ENCODE results near the gene EPB41L1. TPM values are rescaled to one million over a fixed set of nuclear protein-coding genes. Genes with fewer than 3 reads are reported as not detected.

EPB41L1 gene
- polyA plus RNA-seq, 3 donors, result 0.05 TPM; not detected in 2

GRCh38 chr20:36274181-36274841, 119.8 kb downstream of the EPB41L1 start:
- H3K4me1 ChIP-seq (ENCODE audit: control insufficient read depth in 1 of 2, insufficient read depth in 2 of 2, low read length in 2 of 2), result no peaks in the 10 kb centered on the region
- H3K27ac ChIP-seq (ENCODE audit: low read depth in 1 of 2, low read length in 2 of 2), result no peak overlapping the region
- 67% methylated on average over 15 of the region's 20 CpGs for WGBS (ENCODE audit: insufficient coverage)
- H3K9me3 ChIP-seq (replicated peaks in 1 of 2; ENCODE audit: control insufficient read depth in 1 of 2, insufficient read depth in 1 of 2, low read length in 2 of 2), result no peaks in the 10 kb centered on the region
- no peaks in the 10 kb centered on the region for H3K79me2 ChIP-seq (ENCODE audit: insufficient read depth, low read length)
- no peaks in the 10 kb centered on the region for H3K4me1 Mint-ChIP-seq
- H3K27me3 ChIP-seq (ENCODE audit: control insufficient read depth in 2 of 2, insufficient read depth in 2 of 2, low read length in 2 of 2), result no peaks in the 10 kb centered on the region
- H3K27ac Mint-ChIP-seq, result no peak overlapping the region
- H3K4me2 ChIP-seq (replicated peaks; ENCODE audit: extremely low read depth, low read length, poor library complexity, severe bottlenecking), result no peak overlapping the region
- H3K27me3 Mint-ChIP-seq (ENCODE audit: low read depth in 3 of 3), result peaks cover 2 to 16% (median 15%) of the 10 kb centered on the region in 3 donors
- DNase-seq, result no peak
- no peak overlapping the region for H3K9ac ChIP-seq (ENCODE audit: insufficient read depth, low read length, poor library complexity, severe bottlenecking)
- peaks cover 0 to 3% (median 0%) of the 10 kb centered on the region in 7 donors for H3K9me3 Mint-ChIP-seq
- H3K36me3 Mint-ChIP-seq, result no peaks in the 10 kb centered on the region
- no peak overlapping the region for H3K4me3 Mint-ChIP-seq
- TF ChIP-seq CTCF (IDR thresholded peaks at IDR 0.05), result no peak
- H4K20me1 ChIP-seq (ENCODE audit: insufficient read depth, low read length), result no peaks in the 10 kb centered on the region
- no peaks in the 10 kb centered on the region for H3K36me3 ChIP-seq (replicated peaks in 1 of 2; ENCODE audit: control insufficient read depth in 1 of 2, insufficient read depth in 2 of 2, low read length in 2 of 2)
- H3K4me3 ChIP-seq (replicated peaks in 1 of 3; ENCODE audit: low read depth in 2 of 3, low read length in 3 of 3), result no peak overlapping the region
- no peak overlapping the region for H2AFZ ChIP-seq (ENCODE audit: insufficient read depth, low read depth, low read length, poor library complexity, severe bottlenecking)
- intact Hi-C loops (cut with micrococcal nuclease), result no loop called here

GRCh38 chr20:36275011-36275410, 120.5 kb downstream of the EPB41L1 start:
- H3K9me3 ChIP-seq (replicated peaks in 1 of 2; ENCODE audit: control insufficient read depth in 1 of 2, insufficient read depth in 1 of 2, low read length in 2 of 2), result no peaks in the 10 kb centered on the region
- Mint-ChIP-seq H3K36me3 (no peaks in the 10 kb centered on the region), H3K4me1 (no peaks in the 10 kb centered on the region), H3K27me3 (ENCODE audit: low read depth in 3 of 3) (peaks cover 2 to 16% (median 15%) of the 10 kb centered on the region in 3 donors), H3K4me3 (no peak overlapping the region), H3K27ac (no peak overlapping the region), H3K9me3 (peaks cover 0 to 3% (median 0%) of the 10 kb centered on the region in 7 donors)
- H3K27me3 ChIP-seq (ENCODE audit: control insufficient read depth in 2 of 2, insufficient read depth in 2 of 2, low read length in 2 of 2), result no peaks in the 10 kb centered on the region
- DNase-seq, result no peak
- H3K9ac ChIP-seq (ENCODE audit: insufficient read depth, low read length, poor library complexity, severe bottlenecking), result no peak overlapping the region
- TF ChIP-seq CTCF (IDR thresholded peaks at IDR 0.05), result no peak
- H3K79me2 ChIP-seq (ENCODE audit: insufficient read depth, low read length), result no peaks in the 10 kb centered on the region
- H3K4me1 ChIP-seq (ENCODE audit: control insufficient read depth in 1 of 2, insufficient read depth in 2 of 2, low read length in 2 of 2), result no peaks in the 10 kb centered on the region
- intact Hi-C loops (cut with micrococcal nuclease), result no loop called here
- H4K20me1 ChIP-seq (ENCODE audit: insufficient read depth, low read length), result no peaks in the 10 kb centered on the region
- no peak overlapping the region for H3K27ac ChIP-seq (ENCODE audit: low read depth in 1 of 2, low read length in 2 of 2)
- H3K4me2 ChIP-seq (replicated peaks; ENCODE audit: extremely low read depth, low read length, poor library complexity, severe bottlenecking), result no peak overlapping the region
- 92% methylated on average over 4 of the region's 5 CpGs for WGBS (ENCODE audit: insufficient coverage)
- no peaks in the 10 kb centered on the region for H3K36me3 ChIP-seq (replicated peaks in 1 of 2; ENCODE audit: control insufficient read depth in 1 of 2, insufficient read depth in 2 of 2, low read length in 2 of 2)
- no peak overlapping the region for H2AFZ ChIP-seq (ENCODE audit: insufficient read depth, low read depth, low read length, poor library complexity, severe bottlenecking)
- no peak overlapping the region for H3K4me3 ChIP-seq (replicated peaks in 1 of 3; ENCODE audit: low read depth in 2 of 3, low read length in 3 of 3)

Measured in CD14-positive monocyte (primary cell).